Measurements from ENCODE around the gene EXOC4.

- TF ChIP-seq SUZ12 (IDR thresholded peaks at IDR 0.05; ENCODE audit: extremely low read depth, insufficient read depth, insufficient read length) (no peak), YY1 (IDR thresholded peaks at IDR 0.05; ENCODE audit: insufficient read depth, insufficient read length) (no peak)
Measured at GRCh38 chr7:133543657-133544056, 290.8 kb downstream of the EXOC4 start.

Measured in NT2/D1 (cell line).